ENCODE measurements around the gene ZBTB21. TPM values are rescaled to one million over a fixed set of nuclear protein-coding genes. Genes with fewer than 3 reads are reported as not detected.

The ZBTB21 gene
- total and polyA plus RNA-seq, 9 of the 15 experiments (the other 6 are each of a cell fraction or from before 2014, with no cell fraction given): 2.2 to 15.2 (median 8.7) TPM

DNA sequence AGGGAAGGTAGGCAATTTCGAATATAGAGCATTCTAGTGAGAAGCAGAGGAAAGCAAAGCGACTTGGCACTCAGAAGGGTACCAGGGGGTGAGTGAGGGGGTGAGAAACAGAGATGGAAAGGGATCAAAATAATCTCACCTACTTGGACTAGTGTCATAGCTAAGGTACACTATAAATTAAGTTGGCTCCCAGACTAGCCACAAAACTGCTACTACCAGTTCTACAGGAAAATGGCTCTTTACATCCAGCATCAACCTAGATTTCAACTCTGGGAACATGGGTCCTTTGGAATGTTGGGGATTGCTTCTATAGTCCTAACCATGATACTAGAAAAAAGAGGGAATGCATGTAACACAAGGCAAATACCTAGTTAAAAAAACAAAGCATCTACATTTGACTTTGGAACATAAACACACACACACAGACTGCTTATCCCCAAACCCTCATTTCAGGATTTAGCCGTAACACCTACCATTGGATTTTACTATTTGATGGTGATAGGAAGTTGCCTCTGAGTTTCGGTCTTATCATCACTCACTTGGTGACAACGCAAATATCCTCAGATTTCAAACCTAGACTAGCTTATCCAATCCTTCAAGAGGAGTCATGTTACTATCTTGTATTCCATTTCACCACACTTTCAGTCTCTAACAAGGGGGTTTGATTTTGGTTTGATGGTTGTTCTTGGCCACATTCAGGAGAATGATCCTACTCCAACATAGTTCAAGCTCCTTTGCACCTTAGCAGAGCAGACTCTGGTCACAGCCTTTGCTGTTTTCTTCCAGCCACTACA lies 5.6 kb downstream of the ZBTB21 start (continued):
- TF ChIP-seq SIN3A (IDR thresholded peaks at IDR 0.05; ENCODE audit: borderline replicate concordance in 2 of 2, control insufficient read depth in 1 of 2, low read depth in 2 of 2, low read length in 2 of 2): no peak
- TF ChIP-seq ZNF232 (CRISPR knock-in tag; IDR thresholded peaks at IDR 0.05): peak; percentile 72; the same call in 1 of the 2 replicates
- TF ChIP-seq RCOR1 (IDR thresholded peaks at IDR 0.05; ENCODE audit: borderline replicate concordance in 1 of 2, low read depth in 2 of 2, low read length in 2 of 2): peak in 1 of 2 experiments; percentile 81; a peak in 2 of 4 replicates
- TF ChIP-seq, protein P1, sequence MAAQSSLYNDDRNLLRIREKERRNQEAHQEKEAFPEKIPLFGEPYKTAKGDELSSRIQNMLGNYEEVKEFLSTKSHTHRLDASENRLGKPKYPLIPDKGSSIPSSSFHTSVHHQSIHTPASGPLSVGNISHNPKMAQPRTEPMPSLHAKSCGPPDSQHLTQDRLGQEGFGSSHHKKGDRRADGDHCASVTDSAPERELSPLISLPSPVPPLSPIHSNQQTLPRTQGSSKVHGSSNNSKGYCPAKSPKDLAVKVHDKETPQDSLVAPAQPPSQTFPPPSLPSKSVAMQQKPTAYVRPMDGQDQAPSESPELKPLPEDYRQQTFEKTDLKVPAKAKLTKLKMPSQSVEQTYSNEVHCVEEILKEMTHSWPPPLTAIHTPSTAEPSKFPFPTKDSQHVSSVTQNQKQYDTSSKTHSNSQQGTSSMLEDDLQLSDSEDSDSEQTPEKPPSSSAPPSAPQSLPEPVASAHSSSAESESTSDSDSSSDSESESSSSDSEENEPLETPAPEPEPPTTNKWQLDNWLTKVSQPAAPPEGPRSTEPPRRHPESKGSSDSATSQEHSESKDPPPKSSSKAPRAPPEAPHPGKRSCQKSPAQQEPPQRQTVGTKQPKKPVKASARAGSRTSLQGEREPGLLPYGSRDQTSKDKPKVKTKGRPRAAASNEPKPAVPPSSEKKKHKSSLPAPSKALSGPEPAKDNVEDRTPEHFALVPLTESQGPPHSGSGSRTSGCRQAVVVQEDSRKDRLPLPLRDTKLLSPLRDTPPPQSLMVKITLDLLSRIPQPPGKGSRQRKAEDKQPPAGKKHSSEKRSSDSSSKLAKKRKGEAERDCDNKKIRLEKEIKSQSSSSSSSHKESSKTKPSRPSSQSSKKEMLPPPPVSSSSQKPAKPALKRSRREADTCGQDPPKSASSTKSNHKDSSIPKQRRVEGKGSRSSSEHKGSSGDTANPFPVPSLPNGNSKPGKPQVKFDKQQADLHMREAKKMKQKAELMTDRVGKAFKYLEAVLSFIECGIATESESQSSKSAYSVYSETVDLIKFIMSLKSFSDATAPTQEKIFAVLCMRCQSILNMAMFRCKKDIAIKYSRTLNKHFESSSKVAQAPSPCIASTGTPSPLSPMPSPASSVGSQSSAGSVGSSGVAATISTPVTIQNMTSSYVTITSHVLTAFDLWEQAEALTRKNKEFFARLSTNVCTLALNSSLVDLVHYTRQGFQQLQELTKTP (IDR thresholded peaks at IDR 0.05; ENCODE audit: low read depth in 1 of 2, partially characterized antibody in 2 of 2): no peak
- TF ChIP-seq NFYB (IDR thresholded peaks at IDR 0.05; ENCODE audit: extremely low read depth, insufficient read length): no peak
- no peak for TF ChIP-seq PHTF2 (CRISPR knock-in tag; IDR thresholded peaks at IDR 0.05)
- no peak for TF ChIP-seq PHB (CRISPR knock-in tag; IDR thresholded peaks at IDR 0.05)

All from K562 (cell line).